MG63 (cell line): ENCODE results near the gene TSPAN19. TPM values are rescaled to one million over a fixed set of nuclear protein-coding genes. Genes with fewer than 3 reads are reported as not detected.
"Not testable (repeated sequence)": the region's sequence is repeated elsewhere in the genome, so short reads cannot be mapped to it uniquely, and the experiment has no call there.

Experiments used
- DNase-seq: peaks from one replicate; pipeline ENCODE4 v3.0.0-alpha.2; 2020
- H3K27me3 ChIP-seq: fragments of 250-450 bp; sonication (Bioruptor Pico); 2 replicates; pipeline ENCODE4 v1.5.1; 2020; ENCODE audit warnings: mild to moderate bottlenecking, moderate library complexity
- H3K36me3 ChIP-seq: fragments of 250-450 bp; sonication (Bioruptor Pico); 2 replicates; pipeline ENCODE4 v1.5.1; 2020; ENCODE audit warnings: mild to moderate bottlenecking, moderate library complexity
- H3K4me3 ChIP-seq: fragments of 250-450 bp; sonication (Bioruptor Pico); 2 replicates; pipeline ENCODE4 v1.5.1; 2020; ENCODE audit warnings: mild to moderate bottlenecking, moderate library complexity
- H3K9me3 ChIP-seq: fragments of 250-450 bp; sonication (Bioruptor Pico); 2 replicates; pipeline ENCODE4 v1.5.1; 2020; ENCODE audit warnings: mild to moderate bottlenecking, moderate library complexity
- total RNA-seq: library from RNA; depleted of rRNA; stranded (reverse); fragments of >200 nt; shearing (Covaris generic); gene quantifications from 2 replicates; pipeline ENCODE4 v1.2.3, GENCODE V29; 2014; ENCODE audit warnings: low replicate concordance

TSPAN19 gene
- total RNA-seq, 1 experiment from 2014 or later, result not detected

- H3K36me3 ChIP-seq, result no peaks in the 10 kb centered on the region
- H3K27me3 ChIP-seq, result no peaks in the 10 kb centered on the region
- peak; percentile 1 for DNase-seq
- H3K9me3 ChIP-seq, result no peaks in the 10 kb centered on the region
- no peak overlapping the region for H3K4me3 ChIP-seq
Measured at GRCh38 chr12:85007836-85008235, 28.2 kb downstream of the TSPAN19 start.

GRCh38 chr12:85006206-85006605 lies 29.9 kb downstream of the TSPAN19 start:
- no peak for DNase-seq
- Histone ChIP-seq H3K9me3 (no peaks in the 10 kb centered on the region), H3K27me3 (no peaks in the 10 kb centered on the region), H3K36me3 (no peaks in the 10 kb centered on the region), H3K4me3 (no peak overlapping the region)

GRCh38 chr12:85005615-85006014 lies 30.5 kb downstream of the TSPAN19 start:
- H3K27me3 ChIP-seq, result no peaks in the 10 kb centered on the region
- no peak for DNase-seq
- H3K36me3 ChIP-seq, result no peaks in the 10 kb centered on the region
- H3K9me3 ChIP-seq, result no peaks in the 10 kb centered on the region
- no peak overlapping the region for H3K4me3 ChIP-seq

GRCh38 chr12:85005047-85005446 lies 31.0 kb downstream of the TSPAN19 start:
- H3K36me3 ChIP-seq, H3K4me3 ChIP-seq, H3K9me3 ChIP-seq, DNase-seq, H3K27me3 ChIP-seq: not testable (repeated sequence)

GRCh38 chr12:85004204-85004603 lies 31.9 kb downstream of the TSPAN19 start:
- H3K4me3 ChIP-seq, result no peak overlapping the region
- H3K36me3 ChIP-seq, result no peaks in the 10 kb centered on the region
- no peaks in the 10 kb centered on the region for H3K27me3 ChIP-seq
- H3K9me3 ChIP-seq, result no peaks in the 10 kb centered on the region
- no peak for DNase-seq

GRCh38 chr12:85002778-85003296 lies 33.2 kb downstream of the TSPAN19 start:
- Histone ChIP-seq H3K9me3 (no peaks in the 10 kb centered on the region), H3K4me3 (no peak overlapping the region), H3K36me3 (no peaks in the 10 kb centered on the region), H3K27me3 (no peaks in the 10 kb centered on the region)
- DNase-seq, result no peak

GRCh38 chr12:85000729-85001128 lies 35.3 kb downstream of the TSPAN19 start:
- H3K27me3 ChIP-seq, result no peaks in the 10 kb centered on the region
- no peak overlapping the region for H3K4me3 ChIP-seq
- no peaks in the 10 kb centered on the region for H3K9me3 ChIP-seq
- H3K36me3 ChIP-seq, result no peaks in the 10 kb centered on the region
- DNase-seq, result no peak

- Histone ChIP-seq H3K4me3 (no peak overlapping the region), H3K36me3 (no peaks in the 10 kb centered on the region), H3K27me3 (no peaks in the 10 kb centered on the region), H3K9me3 (no peaks in the 10 kb centered on the region)
- no peak for DNase-seq
Measured at GRCh38 chr12:84998341-84998740, 37.7 kb downstream of the TSPAN19 start.

GRCh38 chr12:84996759-84997158 lies 39.3 kb downstream of the TSPAN19 start:
- Histone ChIP-seq H3K4me3 (no peak overlapping the region), H3K36me3 (no peaks in the 10 kb centered on the region), H3K9me3 (no peaks in the 10 kb centered on the region), H3K27me3 (no peaks in the 10 kb centered on the region)
- no peak for DNase-seq

GRCh38 chr12:84995641-84996040 lies 40.4 kb downstream of the TSPAN19 start:
- DNase-seq, result no peak
- H3K4me3 ChIP-seq, result no peak overlapping the region

GRCh38 chr12:84994426-84994825 lies 41.7 kb downstream of the TSPAN19 start:
- Histone ChIP-seq H3K27me3 (no peaks in the 10 kb centered on the region), H3K9me3 (no peaks in the 10 kb centered on the region), H3K4me3 (no peak overlapping the region), H3K36me3 (no peaks in the 10 kb centered on the region)
- DNase-seq, result no peak

More at GRCh38 chr12:84995641-84996040, 40.4 kb downstream of the TSPAN19 start:
- Histone ChIP-seq H3K9me3 (no peaks in the 10 kb centered on the region), H3K27me3 (no peaks in the 10 kb centered on the region), H3K36me3 (no peaks in the 10 kb centered on the region)

- DNase-seq, result no peak
- no peaks in the 10 kb centered on the region for H3K27me3 ChIP-seq
- no peaks in the 10 kb centered on the region for H3K36me3 ChIP-seq
- no peak overlapping the region for H3K4me3 ChIP-seq
- no peaks in the 10 kb centered on the region for H3K9me3 ChIP-seq
Measured at GRCh38 chr12:84986586-84986985, 49.5 kb downstream of the TSPAN19 start.

- H3K36me3 ChIP-seq, result no peaks in the 10 kb centered on the region
- DNase-seq, result no peak
- no peaks in the 10 kb centered on the region for H3K9me3 ChIP-seq
- no peaks in the 10 kb centered on the region for H3K27me3 ChIP-seq
- no peak overlapping the region for H3K4me3 ChIP-seq
Measured at GRCh38 chr12:84986117-84986516, 50.0 kb downstream of the TSPAN19 start.

GRCh38 chr12:84983289-84983688 lies 52.8 kb downstream of the TSPAN19 start:
- H3K9me3 ChIP-seq, result no peaks in the 10 kb centered on the region
- H3K36me3 ChIP-seq, result no peaks in the 10 kb centered on the region
- no peak for DNase-seq
- H3K27me3 ChIP-seq, result no peaks in the 10 kb centered on the region
- no peak overlapping the region for H3K4me3 ChIP-seq

GRCh38 chr12:84982888-84983287 lies 53.2 kb downstream of the TSPAN19 start:
- H3K27me3 ChIP-seq, result no peaks in the 10 kb centered on the region
- H3K36me3 ChIP-seq, result no peaks in the 10 kb centered on the region
- no peaks in the 10 kb centered on the region for H3K9me3 ChIP-seq
- no peak for DNase-seq
- H3K4me3 ChIP-seq, result no peak overlapping the region

GRCh38 chr12:84978921-84979320 lies 57.2 kb downstream of the TSPAN19 start:
- H3K9me3 ChIP-seq, result no peaks in the 10 kb centered on the region
- H3K27me3 ChIP-seq, result no peaks in the 10 kb centered on the region
- H3K36me3 ChIP-seq, result no peaks in the 10 kb centered on the region
- no peak for DNase-seq
- no peak overlapping the region for H3K4me3 ChIP-seq

- no peaks in the 10 kb centered on the region for H3K36me3 ChIP-seq
- no peaks in the 10 kb centered on the region for H3K27me3 ChIP-seq
- DNase-seq, result no peak
- no peak overlapping the region for H3K4me3 ChIP-seq
- H3K9me3 ChIP-seq, result no peaks in the 10 kb centered on the region
Measured at GRCh38 chr12:84976133-84976532, 59.9 kb downstream of the TSPAN19 start.

- no peaks in the 10 kb centered on the region for H3K36me3 ChIP-seq
- no peak for DNase-seq
- H3K27me3 ChIP-seq, result no peaks in the 10 kb centered on the region
- no peak overlapping the region for H3K4me3 ChIP-seq
- H3K9me3 ChIP-seq, result no peaks in the 10 kb centered on the region
Measured at GRCh38 chr12:84974155-84974815, 61.8 kb downstream of the TSPAN19 start.
